Measurements from ENCODE around the gene DCTN3. TPM values are rescaled to one million over a fixed set of nuclear protein-coding genes. Genes with fewer than 3 reads are reported as not detected.

Gene DCTN3
- total and polyA plus RNA-seq, 2 experiments from 2014 or later: 79.8 to 172 TPM

DNA sequence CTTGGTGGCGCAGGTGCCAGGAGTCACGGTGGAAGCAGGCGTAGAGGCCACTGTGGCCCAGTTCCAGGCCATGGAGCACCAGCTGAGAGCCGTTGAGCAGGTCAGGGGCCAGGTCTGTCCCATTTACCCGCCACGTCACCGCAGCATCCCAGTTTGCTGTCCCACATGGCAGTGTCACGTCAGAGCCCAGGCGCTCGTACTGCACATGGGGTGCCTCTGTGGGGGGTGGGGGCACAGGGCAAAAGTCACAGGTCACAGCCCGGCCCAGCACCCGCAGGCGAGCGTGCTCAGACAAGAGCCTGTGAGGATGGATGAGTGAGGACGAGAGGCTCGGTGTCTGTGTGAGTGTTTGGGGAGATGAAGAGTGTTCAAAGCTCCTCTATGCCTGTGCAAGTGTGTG is 55.7 kb downstream of the DCTN3 start:
- no peak overlapping the region for H3K4me3 ChIP-seq
- DNase-seq (ENCODE audit: low read depth in 1 of 2, low spot score in 1 of 2): no peak
- no peaks in the 10 kb centered on the region for H3K36me3 ChIP-seq
- peaks cover 29% of the 10 kb centered on the region for H3K4me1 ChIP-seq (ENCODE audit: low read depth)
- no peaks in the 10 kb centered on the region for H3K27me3 ChIP-seq
- H3K27ac ChIP-seq: no peak overlapping the region
- TF ChIP-seq, protein P1, sequence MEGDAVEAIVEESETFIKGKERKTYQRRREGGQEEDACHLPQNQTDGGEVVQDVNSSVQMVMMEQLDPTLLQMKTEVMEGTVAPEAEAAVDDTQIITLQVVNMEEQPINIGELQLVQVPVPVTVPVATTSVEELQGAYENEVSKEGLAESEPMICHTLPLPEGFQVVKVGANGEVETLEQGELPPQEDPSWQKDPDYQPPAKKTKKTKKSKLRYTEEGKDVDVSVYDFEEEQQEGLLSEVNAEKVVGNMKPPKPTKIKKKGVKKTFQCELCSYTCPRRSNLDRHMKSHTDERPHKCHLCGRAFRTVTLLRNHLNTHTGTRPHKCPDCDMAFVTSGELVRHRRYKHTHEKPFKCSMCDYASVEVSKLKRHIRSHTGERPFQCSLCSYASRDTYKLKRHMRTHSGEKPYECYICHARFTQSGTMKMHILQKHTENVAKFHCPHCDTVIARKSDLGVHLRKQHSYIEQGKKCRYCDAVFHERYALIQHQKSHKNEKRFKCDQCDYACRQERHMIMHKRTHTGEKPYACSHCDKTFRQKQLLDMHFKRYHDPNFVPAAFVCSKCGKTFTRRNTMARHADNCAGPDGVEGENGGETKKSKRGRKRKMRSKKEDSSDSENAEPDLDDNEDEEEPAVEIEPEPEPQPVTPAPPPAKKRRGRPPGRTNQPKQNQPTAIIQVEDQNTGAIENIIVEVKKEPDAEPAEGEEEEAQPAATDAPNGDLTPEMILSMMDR (IDR thresholded peaks at IDR 0.05; ENCODE audit: low read depth, low read length): no peak
- H3K9me3 ChIP-seq (ENCODE audit: low read depth): no peaks in the 10 kb centered on the region

Other genes starting within 250 kb of the DCTN3 start
- gene MYORG, start 243.6 kb downstream of the DCTN3 start, total RNA-seq: 0.92 and 2.0 TPM in 2 replicates
- gene MYORG, start 243.6 kb downstream of the DCTN3 start, polyA plus RNA-seq: 1.1 and 1.2 TPM in 2 replicates
- gene FAM219A, start 161.9 kb downstream of the DCTN3 start, total RNA-seq: 16.0 and 21.1 TPM in 2 replicates
- 13.8 and 15.0 TPM in 2 replicates for gene FAM219A, start 161.9 kb downstream of the DCTN3 start, polyA plus RNA-seq
- gene DNAI1, start 161.7 kb downstream of the DCTN3 start, total RNA-seq: 0.95 and 1.6 TPM in 2 replicates
- 1.7 and 2.2 TPM in 2 replicates for gene DNAI1, start 161.7 kb downstream of the DCTN3 start, polyA plus RNA-seq
- 3.9 and 7.6 TPM in 2 replicates for gene ENHO, start 97.5 kb downstream of the DCTN3 start, total RNA-seq
- gene ENHO, start 97.5 kb downstream of the DCTN3 start, polyA plus RNA-seq: 8.7 and 13.1 TPM in 2 replicates
- gene CNTFR, start 30.8 kb downstream of the DCTN3 start, total RNA-seq: 23.1 and 29.8 TPM in 2 replicates
- 15.5 and 22.4 TPM in 2 replicates for gene CNTFR, start 30.8 kb downstream of the DCTN3 start, polyA plus RNA-seq
- 68.4 and 71.6 TPM in 2 replicates for gene RPP25L, start 8.4 kb downstream of the DCTN3 start, total RNA-seq
- 84.3 and 89.4 TPM in 2 replicates for gene RPP25L, start 8.4 kb downstream of the DCTN3 start, polyA plus RNA-seq
- 0.27 and 1.7 TPM in 2 replicates for gene ARID3C, start 8.6 kb upstream of the DCTN3 start, total RNA-seq
- gene ARID3C, start 8.6 kb upstream of the DCTN3 start, polyA plus RNA-seq: 1.4 TPM in 1 of 2 replicates, not detected in the other
- 106 and 125 TPM in 2 replicates for gene SIGMAR1, start 17.3 kb upstream of the DCTN3 start, total RNA-seq
- gene SIGMAR1, start 17.3 kb upstream of the DCTN3 start, polyA plus RNA-seq: 137 and 144 TPM in 2 replicates
- gene GALT, start 26.2 kb upstream of the DCTN3 start, total RNA-seq: 82.2 and 121 TPM in 2 replicates
- gene GALT, start 26.2 kb upstream of the DCTN3 start, polyA plus RNA-seq: 148 and 174 TPM in 2 replicates
- gene IL11RA, start 31.7 kb upstream of the DCTN3 start, total RNA-seq: 64.6 and 98.7 TPM in 2 replicates
- 88.2 and 120 TPM in 2 replicates for gene IL11RA, start 31.7 kb upstream of the DCTN3 start, polyA plus RNA-seq
- gene CCL27, start 42.2 kb upstream of the DCTN3 start, total RNA-seq: 0.77 and 2.0 TPM in 2 replicates
- 1.1 and 1.3 TPM in 2 replicates for gene CCL27, start 42.2 kb upstream of the DCTN3 start, polyA plus RNA-seq
- not detected in 2 replicates for gene CCL19, start 70.8 kb upstream of the DCTN3 start, total RNA-seq
- gene CCL19, start 70.8 kb upstream of the DCTN3 start, polyA plus RNA-seq: not detected in 2 replicates
- 3.6 and 8.2 TPM in 2 replicates for gene CCL21, start 89.6 kb upstream of the DCTN3 start, total RNA-seq
- 2.2 and 8.0 TPM in 2 replicates for gene CCL21, start 89.6 kb upstream of the DCTN3 start, polyA plus RNA-seq